NOMO-1 treated with dmso at 0.1 percent for 144 hours (cell line): Measurements from ENCODE around the gene TWF2.

ENCODE experiments used
- DNase-seq: peaks from one replicate; lab custom pipeline; 2025; ENCODE audit not compliant: unreplicated experiment; lab: John Stamatoyannopoulos, UW

The TWF2 gene

DNA sequence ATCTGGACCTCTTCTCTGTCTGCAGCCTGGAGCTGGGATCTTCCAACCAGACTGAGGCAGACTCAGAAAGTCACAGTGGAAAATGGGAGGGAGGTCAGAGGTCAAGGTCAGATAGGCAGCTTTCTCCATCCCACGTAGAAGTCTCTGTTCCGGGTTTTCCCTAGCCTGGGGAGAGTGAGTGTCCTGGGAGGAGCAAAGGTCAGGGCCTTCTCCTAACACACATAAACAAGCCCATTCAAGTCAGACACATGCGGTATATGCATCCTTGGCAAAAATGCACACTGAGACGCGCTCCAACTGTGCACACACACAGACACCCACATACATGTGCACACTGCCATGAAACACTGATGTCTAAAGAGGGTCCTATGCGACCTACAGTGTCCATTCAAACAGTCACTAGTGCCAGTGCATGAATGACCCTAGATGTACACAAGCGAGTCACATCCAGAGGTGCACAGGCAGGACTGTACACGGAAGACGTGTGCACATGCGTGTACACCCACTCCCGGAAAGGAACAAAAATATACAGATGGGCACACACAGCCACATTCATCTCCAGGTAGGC lies 681 bp downstream of the TWF2 start:
- DNase-seq, result no peak

DNA sequence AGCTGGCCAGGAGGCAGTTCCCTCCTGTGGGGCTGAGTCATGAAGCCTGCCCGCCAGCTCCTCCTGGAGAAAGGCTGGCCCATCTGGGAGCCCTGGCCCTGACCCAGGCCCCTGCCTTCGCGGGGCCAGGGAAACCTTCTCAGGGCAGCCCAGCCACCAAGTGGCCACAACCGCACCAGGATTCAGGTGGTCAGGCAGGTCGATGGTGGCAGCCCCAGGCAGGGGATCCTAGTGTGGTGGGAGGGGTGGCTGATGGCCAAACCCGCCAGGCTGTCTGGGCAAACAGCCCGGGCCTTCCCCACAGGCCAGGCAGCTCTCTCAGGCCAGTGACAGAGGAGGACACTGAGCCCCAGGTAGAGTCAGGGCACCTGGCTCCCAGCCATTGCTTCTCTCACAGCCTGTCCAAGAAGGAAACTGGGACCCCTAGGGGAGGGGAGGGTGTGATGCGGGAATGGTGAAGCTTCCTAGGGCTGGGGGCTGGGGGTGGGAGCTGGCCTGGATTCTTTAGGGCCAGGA lies 1.2 kb downstream of the TWF2 start:
- no peak for DNase-seq

DNA sequence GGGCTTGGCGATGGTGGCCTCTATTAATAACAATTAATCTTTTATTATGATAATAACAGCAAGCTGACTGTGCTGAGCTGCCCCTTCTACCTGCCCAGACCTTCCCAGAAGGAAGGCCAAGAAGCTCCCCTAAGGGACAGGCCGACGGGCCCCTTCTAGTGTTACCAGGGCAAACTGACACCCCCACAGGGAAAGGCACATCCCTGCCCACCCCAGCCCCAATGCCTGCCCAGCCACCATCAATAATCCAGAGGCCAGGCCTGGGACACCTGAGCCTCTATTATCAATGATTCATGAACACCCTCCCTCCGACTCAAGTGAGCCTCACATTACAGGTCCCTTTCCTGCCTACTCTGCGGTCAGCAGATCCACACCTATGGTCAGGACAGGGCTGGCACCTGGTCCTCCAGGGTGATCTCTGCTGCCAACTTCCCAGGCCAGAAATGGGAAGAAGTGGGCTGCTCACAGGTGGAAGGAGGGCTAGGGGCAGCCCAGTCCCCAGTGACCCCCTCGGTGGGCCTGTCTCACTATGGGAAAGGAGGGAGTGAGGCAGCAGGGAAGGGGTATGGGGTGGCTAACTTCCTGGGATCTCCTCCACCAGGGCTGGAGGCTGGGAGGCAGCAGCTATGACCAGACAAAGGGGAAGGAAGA lies 1.8 kb downstream of the TWF2 start:
- DNase-seq, result no peak

DNA sequence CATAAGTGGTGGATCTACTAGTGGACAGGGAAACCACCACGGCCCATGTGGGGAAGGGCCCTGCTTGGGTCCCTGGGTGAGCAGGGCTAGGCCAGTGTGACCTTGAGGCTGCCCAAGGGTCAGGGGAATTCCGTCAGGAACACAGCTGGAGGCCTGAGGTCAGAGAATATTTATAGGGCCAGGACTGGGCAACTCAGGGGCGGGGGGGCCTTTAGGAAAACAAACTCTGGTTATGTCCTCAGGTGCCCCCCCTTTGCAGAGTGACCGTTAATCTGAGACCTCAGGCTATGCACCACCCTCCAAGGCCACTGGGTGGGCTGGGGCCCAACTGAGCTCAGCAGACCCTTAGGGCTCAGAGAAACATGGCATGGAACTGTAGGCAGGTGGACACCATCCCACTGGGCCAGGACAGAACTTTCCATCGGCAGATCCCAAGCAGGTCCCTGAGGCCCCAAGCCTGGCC lies 2.5 kb downstream of the TWF2 start:
- no peak for DNase-seq

DNA sequence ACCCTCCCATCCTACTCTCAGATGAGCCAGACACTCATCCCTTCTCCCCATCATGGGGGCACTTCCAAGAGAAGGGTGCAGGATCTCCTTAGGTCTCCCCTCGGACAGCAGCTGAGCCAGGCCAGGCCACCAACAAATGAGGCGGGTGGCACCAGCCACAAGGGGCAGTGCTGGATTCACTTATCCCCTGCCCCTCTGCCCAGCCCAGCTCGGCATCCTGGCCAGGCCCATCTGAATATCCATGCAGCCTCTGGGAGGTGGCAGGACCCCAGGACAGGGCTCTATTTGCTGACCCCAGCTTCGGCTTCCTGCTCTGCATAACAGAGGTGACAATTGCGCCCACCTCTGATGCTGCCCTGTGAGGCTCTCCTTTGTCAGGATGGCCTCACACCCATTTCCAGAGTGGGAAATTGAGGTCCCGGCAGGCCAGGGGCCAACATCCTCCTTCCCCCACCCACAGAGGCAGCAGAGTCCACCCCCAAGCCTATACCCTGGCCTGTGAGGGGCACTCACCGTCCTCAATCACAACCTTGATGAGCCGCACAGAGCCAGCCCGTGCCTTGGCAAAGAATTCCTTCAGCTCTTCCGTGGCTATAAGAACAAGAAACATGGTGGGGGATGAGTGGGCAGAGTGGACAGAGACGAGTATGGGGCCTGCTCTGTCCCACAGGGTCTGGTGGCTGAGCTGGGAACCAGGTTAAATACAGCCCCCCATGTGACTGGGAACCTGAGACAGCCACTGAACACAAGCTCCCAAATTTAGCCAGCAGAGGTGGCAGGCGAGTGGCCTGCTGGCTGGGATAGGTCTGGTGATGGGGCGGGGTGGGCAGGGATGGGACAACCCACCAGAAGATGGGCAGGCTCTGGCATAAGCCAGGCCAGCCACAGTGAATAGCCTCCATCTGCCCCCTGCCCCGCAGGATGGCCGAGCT lies 4.2 kb downstream of the TWF2 start:
- no peak for DNase-seq

DNA sequence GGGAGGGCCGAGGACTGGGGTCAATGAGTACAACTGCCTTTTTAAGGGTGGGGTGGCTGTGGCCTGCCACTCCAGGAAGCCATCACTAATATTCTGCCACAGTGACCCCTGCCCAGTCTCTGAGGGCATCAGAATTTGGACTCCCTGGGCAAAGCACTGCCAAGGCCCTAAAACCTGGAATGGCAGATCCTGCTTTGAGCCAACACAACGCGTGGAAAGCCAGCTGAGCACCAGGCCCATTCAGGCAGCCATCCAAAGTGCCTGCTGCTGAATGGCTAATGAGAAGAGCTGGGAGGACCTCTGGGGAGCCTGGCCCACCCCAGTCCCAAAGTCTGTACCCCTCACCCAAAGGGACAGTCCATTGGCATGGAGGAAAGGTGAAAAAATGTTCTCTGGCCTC lies 5.0 kb downstream of the TWF2 start:
- DNase-seq, result no peak

DNA sequence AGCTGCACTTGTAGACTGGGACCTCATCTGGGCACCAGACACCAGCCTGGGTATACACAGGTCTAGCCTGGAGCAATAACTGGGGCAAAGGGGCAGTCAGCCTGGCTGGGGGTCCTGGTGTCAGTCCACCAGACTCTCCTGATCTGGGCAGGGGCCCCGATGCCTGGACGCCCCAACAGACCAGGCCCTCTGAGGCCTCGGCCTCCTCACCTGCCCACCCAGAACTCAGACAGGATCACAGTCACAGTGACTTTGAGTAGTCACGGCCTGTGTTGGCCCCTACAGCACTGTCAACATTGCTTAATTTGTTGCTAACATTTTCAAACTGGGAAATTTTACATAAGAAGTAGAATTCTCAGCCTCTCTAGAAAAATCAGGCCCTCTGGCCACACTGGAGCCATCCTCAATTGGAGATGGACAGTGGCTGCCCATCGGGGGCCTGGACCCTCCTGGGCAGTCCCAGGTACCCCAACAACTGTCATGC lies 5.8 kb downstream of the TWF2 start:
- no peak for DNase-seq

DNA sequence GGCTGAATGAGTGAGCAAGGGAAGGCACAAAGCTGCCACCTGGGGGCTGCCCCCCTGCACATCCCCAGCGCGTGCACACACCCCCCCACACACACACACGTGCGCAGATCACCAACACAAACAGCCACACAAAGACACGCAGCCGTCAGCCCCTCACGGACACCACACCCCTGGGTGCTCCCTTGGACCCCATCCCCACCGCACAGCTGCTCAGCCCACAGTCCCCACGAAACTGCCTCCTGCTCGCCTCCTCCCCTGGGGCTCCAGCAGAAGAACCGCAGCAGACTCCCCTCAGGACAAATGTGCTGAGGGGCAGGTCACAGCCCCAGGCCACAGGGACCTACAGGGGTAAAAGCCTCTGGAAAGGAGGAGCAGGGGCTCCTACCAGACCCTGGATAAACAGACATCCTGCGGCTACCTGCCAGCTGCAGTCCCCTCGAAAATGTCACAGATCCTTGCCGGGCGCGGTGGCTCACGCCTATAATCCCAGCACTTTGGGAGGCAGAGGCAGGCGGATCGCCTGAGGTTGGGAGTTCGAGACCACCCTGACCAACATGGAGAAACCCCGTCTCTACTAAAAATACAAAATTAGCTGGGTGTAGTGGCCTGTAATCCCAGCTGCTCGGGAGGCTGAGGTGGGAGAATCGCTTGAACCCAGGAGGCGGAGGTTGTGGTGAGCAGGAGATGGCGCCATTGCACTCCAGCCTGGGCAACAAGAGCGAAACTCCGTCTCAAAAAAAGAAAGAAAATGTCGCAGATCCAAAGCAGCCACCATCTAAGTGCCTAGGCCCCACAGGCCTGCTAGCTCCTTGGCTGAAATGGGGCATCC lies 6.5 kb downstream of the TWF2 start:
- no peak for DNase-seq

DNA sequence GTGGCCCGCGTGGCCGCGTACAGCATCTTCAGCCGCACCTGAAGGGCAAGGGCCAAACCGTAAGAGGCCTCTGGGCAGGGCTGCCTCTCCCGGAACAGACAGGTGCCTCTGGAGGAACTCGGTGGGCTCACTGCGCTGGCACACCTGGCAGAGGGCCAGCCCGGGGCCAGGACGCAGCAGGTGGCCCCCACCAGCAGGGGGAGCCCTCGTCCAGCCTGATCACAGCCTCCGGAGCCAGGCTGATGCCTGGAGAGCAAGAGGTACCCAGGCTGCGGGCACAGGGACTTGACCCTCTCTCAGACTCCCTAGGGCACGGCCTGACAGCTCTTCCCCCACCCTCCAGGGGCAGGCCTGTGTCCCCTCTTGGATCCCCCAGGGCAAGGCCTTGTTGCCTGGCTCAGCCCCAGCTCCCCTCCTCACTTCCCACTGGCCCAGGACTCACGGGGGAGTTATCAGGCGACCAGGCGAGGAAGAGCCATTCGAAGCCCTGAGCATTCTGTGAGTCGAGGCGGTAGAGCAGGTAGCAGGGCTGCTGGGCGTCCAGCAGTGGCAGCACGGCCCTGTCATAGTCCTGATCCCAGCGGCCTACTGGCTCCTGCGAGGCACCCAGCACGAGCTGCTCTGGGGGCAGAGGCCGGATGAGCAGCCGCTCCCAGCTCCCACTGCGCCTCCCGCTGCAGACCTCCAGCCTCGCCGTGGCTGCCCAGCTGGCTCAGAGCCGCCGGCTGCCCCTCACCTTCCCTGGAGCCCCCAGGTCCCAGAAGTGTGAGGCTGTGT lies 7.3 kb downstream of the TWF2 start:
- peak; percentile 33 for DNase-seq

DNA sequence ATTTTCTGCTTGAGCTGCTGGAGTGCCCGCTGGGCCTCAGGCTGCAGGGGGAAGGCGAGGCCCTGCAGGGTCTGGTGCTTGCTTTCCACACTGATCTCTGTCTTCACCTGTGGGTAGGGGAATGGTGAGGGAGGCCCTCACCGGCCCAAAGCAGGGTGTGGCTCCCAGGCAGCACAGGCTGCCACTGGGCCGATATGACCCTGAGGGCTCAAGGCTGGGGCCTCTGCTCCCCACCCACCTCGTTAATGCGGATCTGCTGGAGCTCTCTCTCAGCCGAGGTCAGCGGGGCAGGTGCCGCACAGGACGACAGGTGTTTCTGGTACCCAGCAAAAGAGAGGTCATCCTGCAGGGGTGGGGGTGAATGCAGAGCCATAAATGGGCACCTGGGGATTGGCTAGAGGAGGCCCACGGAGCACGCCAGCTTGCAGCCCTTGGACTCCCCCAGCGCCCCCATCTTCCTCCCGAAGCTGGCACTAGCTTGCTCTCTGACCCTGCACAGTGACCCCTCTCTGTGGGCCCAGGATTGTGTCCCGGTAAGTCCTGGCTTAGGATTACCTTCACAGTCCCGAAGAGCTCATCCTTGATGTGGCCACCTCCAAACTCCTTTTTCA lies 8.0 kb downstream of the TWF2 start:
- no peak for DNase-seq

DNA sequence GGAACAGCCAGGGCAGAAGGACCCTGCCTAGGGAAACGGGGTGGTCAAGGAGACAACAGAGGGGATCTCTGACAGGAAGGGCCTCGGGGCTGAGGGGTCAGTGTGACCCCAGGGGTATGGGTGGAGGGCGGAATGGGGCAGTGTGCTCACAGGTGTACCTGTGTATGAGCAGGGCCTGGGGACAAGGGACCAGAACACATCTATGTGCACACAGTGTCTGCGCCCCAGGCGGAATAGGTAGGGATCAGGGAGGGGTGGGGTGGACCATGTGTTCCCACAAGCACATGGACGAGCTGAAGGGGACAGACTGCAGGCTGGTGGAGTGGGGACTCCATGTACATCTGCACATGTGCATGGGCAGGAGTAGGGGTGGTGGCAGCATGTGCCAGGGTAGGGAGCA lies 8.5 kb downstream of the TWF2 start:
- DNase-seq, result no peak

DNA sequence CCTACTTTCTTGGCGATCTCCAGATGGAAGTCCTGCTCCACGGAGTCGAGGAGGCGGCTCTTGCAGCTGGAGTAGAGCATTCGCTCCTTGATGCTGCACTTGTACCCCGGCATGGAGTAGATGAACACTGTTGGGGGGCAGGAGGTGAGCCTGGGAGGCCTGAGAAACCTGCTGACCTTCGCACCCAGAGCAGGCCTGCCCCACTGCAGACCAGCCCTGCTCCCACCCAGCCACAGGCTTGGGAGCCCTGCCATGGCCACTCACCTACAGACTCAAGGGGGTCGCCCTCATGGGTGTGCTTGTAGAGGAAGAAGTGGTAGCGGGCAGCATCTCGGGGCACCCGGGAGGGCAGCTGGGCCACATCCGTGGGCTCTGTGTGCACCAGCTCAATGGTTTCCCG lies 9.3 kb downstream of the TWF2 start:
- DNase-seq, result no peak

DNA sequence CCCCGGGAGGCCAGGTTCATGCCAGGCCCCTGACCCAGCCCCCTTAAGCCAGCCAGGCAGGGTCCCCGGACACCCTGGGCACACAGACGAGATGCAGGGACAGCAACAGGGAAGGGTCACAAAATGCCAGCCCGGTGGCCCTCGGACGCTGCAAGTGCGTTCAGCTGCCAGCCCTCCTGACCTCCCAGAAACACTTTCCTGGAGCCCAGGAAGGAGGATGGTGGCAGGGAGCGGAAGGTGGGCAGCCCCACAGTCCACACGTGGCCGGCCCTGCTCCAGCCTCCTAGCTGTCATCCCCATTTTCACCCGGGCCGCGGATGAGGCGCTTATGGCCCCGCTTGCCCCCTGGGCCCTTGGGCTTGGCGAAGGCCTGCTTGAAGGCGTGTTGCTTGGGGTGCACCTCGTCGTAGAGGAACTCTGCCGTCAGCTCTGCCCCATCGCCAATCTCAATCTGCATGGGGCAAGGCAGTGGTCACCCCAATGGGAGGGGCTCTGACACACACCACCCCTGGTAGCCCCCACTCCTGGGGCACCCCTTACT lies 10.1 kb downstream of the TWF2 start:
- DNase-seq, result no peak

DNA sequence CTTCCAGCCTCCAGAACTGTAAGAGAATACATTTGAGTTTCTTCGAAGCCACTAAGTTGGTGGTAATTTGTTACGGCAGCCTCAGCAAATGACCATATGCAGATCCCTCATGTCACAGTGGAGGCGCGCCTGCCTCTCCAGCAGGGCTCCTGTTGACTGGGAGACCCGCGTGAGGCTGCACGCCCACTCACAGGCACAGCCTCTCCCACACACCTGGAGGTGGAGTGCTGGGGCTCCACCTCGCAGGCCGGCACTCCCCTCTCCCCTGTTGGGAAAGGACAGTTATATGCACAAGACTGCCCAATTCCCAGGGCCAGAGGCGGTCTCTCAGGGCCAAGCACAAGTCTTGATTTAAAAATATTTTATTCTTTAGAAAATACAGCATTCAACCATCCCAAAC lies 10.7 kb downstream of the TWF2 start:
- DNase-seq, result no peak

DNA sequence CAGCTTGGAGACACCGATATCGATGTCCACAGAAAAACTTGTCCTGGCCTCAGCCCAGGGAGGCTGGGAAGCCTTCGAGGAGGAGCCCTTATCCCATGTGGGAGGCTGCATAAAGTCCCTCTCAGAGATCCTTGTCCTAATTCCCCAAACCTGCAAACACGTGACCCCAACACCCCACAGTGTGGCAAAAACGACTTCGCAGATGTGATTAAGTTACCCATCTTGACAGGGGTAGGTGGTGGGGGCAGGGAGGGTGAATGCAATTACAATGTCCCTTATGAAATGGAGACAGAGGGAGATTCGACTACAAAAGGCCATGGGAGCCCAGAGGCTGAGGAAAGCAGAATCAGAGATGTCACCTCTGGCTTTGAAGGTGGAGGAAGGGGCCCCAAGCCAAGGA lies 11.2 kb downstream of the TWF2 start:
- DNase-seq, result no peak

DNA sequence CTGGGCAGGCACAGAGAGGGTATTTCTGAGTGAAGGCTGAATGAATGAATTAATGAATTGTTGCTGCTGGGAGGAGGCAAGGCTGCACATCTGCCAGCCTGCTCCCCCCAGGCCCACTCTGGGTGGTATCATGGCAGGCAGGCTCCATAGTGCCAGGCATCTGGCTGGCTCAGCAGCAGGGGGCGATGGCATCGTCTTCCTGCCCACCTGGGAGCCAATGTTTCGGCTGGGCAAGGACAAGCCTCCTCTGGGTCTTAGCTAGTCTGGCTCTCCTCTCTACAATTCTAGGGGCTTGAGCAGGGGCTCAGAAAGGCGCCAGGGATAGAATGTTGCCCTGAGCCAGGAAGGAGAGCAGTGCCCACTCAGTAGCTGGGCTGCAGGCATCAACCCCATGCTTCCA lies 11.8 kb downstream of the TWF2 start:
- no peak for DNase-seq

DNA sequence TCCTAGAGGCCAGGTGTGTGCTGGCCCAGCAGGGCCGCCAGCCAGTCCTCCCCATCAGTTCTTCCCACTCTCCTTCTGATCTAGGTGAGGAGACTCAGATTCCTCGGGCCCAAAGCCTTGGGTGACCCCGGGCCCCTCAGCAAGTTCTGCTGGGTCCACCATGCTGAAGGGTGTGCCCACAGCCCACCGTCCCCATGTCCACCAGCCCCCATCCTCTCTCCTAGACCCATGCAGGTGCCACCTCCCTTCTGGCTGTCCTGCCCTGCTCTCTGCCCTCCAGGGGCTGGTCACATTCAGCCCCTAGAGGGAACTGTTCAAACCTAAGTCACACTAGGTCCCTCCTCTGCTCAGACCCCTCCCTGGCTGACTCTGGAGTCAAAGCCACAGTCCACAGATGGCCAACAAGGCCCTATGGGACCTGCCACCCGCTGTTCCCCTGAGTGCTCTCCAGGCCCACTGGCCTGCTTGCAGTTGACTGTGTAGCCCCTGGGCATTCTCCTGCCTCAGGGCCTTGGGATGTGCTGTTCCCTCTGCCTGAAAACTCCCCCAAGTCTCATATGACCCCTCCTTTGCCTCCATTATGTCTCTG lies 12.6 kb downstream of the TWF2 start:
- no peak for DNase-seq

DNA sequence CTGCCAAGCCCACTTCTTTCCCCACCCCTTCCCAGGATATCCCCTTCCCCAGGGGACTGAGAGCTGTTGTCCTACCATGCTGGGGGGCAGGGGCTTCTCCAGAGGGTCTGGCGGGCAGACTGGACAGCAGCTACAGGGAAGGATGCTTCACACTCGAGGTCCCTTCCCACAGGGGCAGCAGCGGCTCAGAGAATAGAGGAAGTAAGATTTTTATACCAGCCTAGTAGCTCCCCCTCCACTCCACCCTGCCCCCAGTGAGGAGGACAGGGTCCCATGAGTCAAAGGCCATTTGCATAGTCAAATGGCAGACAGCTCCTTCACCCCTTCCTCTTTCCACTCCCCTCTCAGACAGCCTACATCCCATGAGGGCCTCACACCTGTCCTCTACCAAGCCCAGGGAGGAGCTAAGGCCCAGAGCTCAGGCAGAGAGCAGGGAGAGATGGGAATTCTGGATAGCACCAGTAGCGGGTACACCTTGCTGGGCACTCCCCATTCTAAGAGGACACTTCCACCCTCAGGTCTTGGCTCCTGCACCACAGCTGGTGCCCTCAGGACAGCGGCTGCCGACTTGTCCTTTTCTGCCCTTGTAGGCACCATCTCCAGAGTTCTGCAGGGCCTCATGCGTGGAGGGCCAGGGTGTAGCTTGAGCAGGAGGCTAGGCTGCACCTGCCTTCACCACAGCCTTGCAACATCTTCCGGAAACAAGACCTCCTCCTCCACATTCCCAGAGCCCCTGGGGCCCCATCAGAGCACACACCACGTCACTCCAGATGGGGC lies 13.3 kb downstream of the TWF2 start, which contains the start of gene TLR9:
Gene TLR9, minus strand, starts transcription at position 194 of the 777 bp plus-strand sequence. Its CDS starts 116 bp downstream, at position 78.
- DNase-seq, result peak; percentile 89
